Measurements from ENCODE around the gene JAK1.

The JAK1 gene

GRCh38 chr1:64873576-64873975, 92.8 kb downstream of the JAK1 start:
- H3K4me3 ChIP-seq (ENCODE audit: low read depth, low read length), result no peak overlapping the region
- TF ChIP-seq CTCF (IDR thresholded peaks at IDR 0.05; ENCODE audit: insufficient read depth, low read depth, low read length, missing control alignments), result no peak
- DNase-seq (ENCODE audit: low read depth), result no peak

DNA sequence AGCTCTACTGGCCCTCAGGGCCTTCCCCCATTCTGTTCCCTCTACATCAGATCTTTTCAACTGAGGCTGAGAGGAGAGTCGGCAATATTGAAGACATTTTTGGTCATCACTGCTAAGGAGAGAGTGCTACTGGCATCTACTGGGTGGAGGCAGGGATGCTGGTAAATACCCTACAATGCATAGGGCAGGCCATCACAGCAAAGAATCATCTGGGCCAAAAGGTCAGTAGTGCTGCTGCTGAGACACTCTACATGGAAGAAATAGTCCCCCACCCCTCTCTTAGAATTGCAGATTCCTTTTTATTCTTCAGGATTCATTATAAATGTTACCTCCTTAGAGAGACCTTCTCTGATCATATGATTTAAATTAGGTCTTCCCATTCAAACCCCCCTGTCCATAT, 94.3 kb downstream of the JAK1 start:
- no peak for TF ChIP-seq CTCF (IDR thresholded peaks at IDR 0.05; ENCODE audit: insufficient read depth, low read depth, low read length, missing control alignments)
- H3K4me3 ChIP-seq (ENCODE audit: low read depth, low read length), result no peak overlapping the region
- DNase-seq (ENCODE audit: low read depth), result no peak

DNA sequence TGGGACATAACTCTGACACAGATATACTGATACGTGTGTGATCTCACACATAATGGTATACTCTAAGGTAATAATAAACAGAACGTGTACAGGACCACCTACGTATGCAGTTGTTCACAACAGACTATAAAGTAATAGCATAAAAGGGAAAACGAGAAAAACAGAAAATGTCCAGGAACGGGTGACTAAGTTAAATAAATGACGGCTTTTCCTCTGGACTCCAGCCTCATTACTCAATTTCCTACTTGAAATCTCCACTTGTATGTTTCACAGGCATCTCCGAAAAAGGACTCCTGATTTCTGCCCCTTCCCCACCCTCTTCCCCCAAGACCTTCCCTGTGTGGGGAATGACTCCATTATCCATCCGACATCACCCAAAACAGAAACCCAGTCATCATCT, 95.1 kb downstream of the JAK1 start:
- TF ChIP-seq CTCF (IDR thresholded peaks at IDR 0.05; ENCODE audit: insufficient read depth, low read depth, low read length, missing control alignments), result no peak
- no peak overlapping the region for H3K4me3 ChIP-seq (ENCODE audit: low read depth, low read length)
- DNase-seq (ENCODE audit: low read depth), result no peak

DNA sequence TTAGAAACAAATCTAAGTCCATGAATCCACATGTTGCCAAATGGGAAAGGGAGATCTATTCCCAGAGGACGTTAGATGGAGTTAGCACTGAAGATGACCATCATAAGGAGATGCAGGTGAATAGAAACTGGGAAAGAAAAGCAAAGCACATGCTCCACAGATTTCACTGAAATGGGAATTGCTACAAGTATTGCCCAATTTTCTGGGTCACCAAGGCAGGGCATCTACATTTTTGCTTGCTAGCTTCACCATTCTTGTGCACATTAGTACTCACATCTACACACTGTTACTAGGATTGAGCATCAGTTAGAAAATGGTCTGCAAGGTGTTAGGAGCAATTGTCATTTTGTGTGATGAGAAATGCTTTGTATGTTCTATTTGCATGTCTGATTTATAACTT, 99.1 kb downstream of the JAK1 start:
- no peak overlapping the region for H3K4me3 ChIP-seq (ENCODE audit: low read depth, low read length)
- no peak for TF ChIP-seq CTCF (IDR thresholded peaks at IDR 0.05; ENCODE audit: insufficient read depth, low read depth, low read length, missing control alignments)
- no peak for DNase-seq (ENCODE audit: low read depth)

GRCh38 chr1:64866689-64867088, 99.7 kb downstream of the JAK1 start:
- no peak overlapping the region for H3K4me3 ChIP-seq (ENCODE audit: low read depth, low read length)
- DNase-seq (ENCODE audit: low read depth), result no peak
- TF ChIP-seq CTCF (IDR thresholded peaks at IDR 0.05; ENCODE audit: insufficient read depth, low read depth, low read length, missing control alignments), result no peak

GRCh38 chr1:64865105-64865757, 101.1 kb downstream of the JAK1 start:
- no peak overlapping the region for H3K4me3 ChIP-seq (ENCODE audit: low read depth, low read length)
- DNase-seq (ENCODE audit: low read depth), result no peak
- TF ChIP-seq CTCF (IDR thresholded peaks at IDR 0.05; ENCODE audit: insufficient read depth, low read depth, low read length, missing control alignments), result no peak

All from GM12865 (cell line).